ENCODE results near the gene TOE1. TPM values are rescaled to one million over a fixed set of nuclear protein-coding genes. Genes with fewer than 3 reads are reported as not detected.

TOE1 gene
- total RNA-seq, 2 experiments from 2014 or later: 22.1 to 30.2 TPM

DNA sequence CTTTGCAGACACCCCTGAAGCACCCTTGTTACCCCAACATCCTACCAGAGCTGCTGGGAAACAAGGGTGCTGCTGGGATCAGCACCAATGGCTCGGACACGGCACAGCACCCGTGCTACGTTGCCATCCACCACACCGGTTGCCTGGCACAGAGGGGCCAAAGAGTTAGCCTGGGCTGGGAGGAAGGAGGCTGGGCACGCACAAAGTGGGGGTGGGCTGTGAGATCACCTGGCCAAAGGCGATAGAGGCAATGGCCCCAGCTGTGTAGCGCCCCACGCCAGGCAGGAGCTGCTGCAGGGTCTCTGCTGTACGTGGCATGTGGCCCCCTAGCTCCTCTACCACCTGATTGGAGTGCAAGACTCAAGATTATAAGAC, 7.6 kb upstream of the TOE1 start:
- Histone ChIP-seq H3K27ac (ENCODE audit: low read depth, low read length, poor library complexity, severe bottlenecking) (no peak overlapping the region), H3K36me3 (ENCODE audit: insufficient read depth, low read length) (peaks cover 22% of the 10 kb centered on the region), H3K4me1 (ENCODE audit: insufficient read depth, low read length, poor library complexity, severe bottlenecking) (peaks cover 28% of the 10 kb centered on the region), H4K20me1 (ENCODE audit: insufficient read depth, low read length) (no peaks in the 10 kb centered on the region), H3K79me2 (ENCODE audit: insufficient read depth, low read depth, low read length) (peaks cover 5% of the 10 kb centered on the region; the same call in 1 of the 2 replicates), H3K9me2 (ENCODE audit: insufficient read depth, low read length) (no peaks in the 10 kb centered on the region), H3K4me2 (ENCODE audit: low read length) (no peak overlapping the region), H2AFZ (ENCODE audit: low read length) (no peak overlapping the region), H3K9me3 (ENCODE audit: low read length) (no peaks in the 10 kb centered on the region), H3K4me3 (ENCODE audit: low read depth, low read length, poor library complexity, severe bottlenecking) (no peak overlapping the region)
- BruUV-seq (replicated peaks): no TSS peak
- ChIA-PET CTCF (ENCODE audit: unreplicated experiment) (no interaction called here), POLR2A (no interaction called here)
- intact Hi-C loops (cut with micrococcal nuclease; ENCODE audit: unreplicated experiment): no loop called here
- no peak for DNase-seq (ENCODE audit: low spot score)
- TF ChIP-seq EZH2phosphoT487 (IDR thresholded peaks at IDR 0.05; ENCODE audit: borderline replicate concordance, low read depth, low read length): no peak
- no peak for TF ChIP-seq CTCF (conservative IDR thresholded peaks at IDR 0.05; ENCODE audit: low read length)

DNA sequence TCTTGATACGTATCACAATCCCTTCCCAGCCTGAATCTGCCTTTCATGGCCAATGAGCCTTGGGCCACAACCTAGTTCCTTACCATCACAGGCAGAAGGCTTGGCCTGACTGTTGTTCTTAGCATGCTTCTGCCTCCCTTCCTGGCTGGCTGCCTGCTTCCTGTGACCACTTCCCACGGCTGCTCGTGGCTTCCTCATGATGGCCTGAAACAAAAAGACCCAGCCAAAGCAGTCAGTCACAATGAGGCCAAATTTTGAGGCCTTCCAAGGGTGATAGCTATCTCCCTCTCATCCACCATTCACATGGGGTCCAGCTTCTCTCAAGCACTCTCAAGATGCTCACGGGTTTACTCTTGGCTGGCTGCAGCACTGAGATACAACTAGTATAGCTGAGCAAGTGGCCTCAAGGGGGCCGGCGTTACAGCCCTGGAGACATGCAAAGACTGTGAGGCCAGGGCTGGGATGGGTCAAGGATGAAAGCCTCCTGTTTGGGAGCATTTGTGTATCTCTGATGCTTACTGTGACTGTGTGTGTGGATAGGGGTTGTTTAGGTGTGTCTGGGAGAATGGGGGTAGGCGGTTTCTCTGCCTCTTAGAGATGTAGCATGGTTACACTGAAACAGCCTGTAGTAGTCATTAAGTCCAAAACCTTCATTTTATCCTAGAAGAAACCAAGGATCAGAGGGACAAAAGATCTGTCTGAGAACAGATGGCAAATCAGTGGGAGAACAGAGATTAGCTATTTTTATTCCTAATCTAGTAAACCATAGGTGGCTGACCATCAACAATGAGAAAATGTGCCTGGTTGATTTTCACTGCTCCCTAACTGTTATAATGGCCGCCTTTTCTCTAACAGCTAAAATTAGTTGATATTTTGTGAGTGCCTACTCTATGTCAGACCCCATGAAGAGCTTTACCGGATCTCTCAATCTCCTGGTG, 5.4 kb upstream of the TOE1 start:
- Histone ChIP-seq H3K27ac (ENCODE audit: low read depth, low read length, poor library complexity, severe bottlenecking) (no peak overlapping the region), H3K79me2 (ENCODE audit: insufficient read depth, low read depth, low read length) (peaks cover 11% of the 10 kb centered on the region; the same call in 1 of the 2 replicates)

More for the DNA sequence above, 5.4 kb upstream of the TOE1 start:
- no peaks in the 10 kb centered on the region for H4K20me1 ChIP-seq (ENCODE audit: insufficient read depth, low read length)
- no TSS peak for BruUV-seq (replicated peaks)
- ChIA-PET CTCF (ENCODE audit: unreplicated experiment) (interaction anchor here (0.5 kb wide), 2 partner anchors 59 to 512 kb away, joined by 3 to 5 read pairs; no protein-coding TSS in a partner anchor), POLR2A (interaction anchor here (0.6 to 1.5 kb wide), 3 partner anchors 11 to 910 kb away, joined by 3 to 6 read pairs (median 5); no protein-coding TSS in a partner anchor)
- no peaks in the 10 kb centered on the region; the same call in 1 of the 2 replicates for H3K9me3 ChIP-seq (ENCODE audit: low read length)
- peaks cover 25% of the 10 kb centered on the region for H3K4me1 ChIP-seq (ENCODE audit: insufficient read depth, low read length, poor library complexity, severe bottlenecking)
- peak; percentile 44 for DNase-seq (ENCODE audit: low spot score)
- intact Hi-C loops (cut with micrococcal nuclease; ENCODE audit: unreplicated experiment): no loop called here
- H3K4me2 ChIP-seq (ENCODE audit: low read length): peak overlapping the region; percentile 22
- H2AFZ ChIP-seq (ENCODE audit: low read length): no peak overlapping the region
- H3K36me3 ChIP-seq (ENCODE audit: insufficient read depth, low read length): peaks cover 30% of the 10 kb centered on the region
- H3K4me3 ChIP-seq (ENCODE audit: low read depth, low read length, poor library complexity, severe bottlenecking): no peak overlapping the region
- no peaks in the 10 kb centered on the region for H3K9me2 ChIP-seq (ENCODE audit: insufficient read depth, low read length)
- peak; percentile 58 for TF ChIP-seq CTCF (conservative IDR thresholded peaks at IDR 0.05; ENCODE audit: low read length)
- TF ChIP-seq EZH2phosphoT487 (IDR thresholded peaks at IDR 0.05; ENCODE audit: borderline replicate concordance, low read depth, low read length): no peak

Measured in OCI-LY7 (cell line).